ENCODE data around the gene LTO1. TPM values are rescaled to one million over a fixed set of nuclear protein-coding genes. Genes with fewer than 3 reads are reported as not detected.

LTO1 gene
- total and polyA plus RNA-seq, 2 of the 13 experiments (the other 11 are each of a cell fraction or from before 2014, with no cell fraction given), result 11.8 to 15.0 TPM

- TF ChIP-seq ZBED4 (CRISPR knock-in tag; IDR thresholded peaks at IDR 0.05; ENCODE audit: borderline replicate concordance) (peak; percentile 85; the same call in 1 of the 2 replicates), MXD3 (CRISPR knock-in tag; IDR thresholded peaks at IDR 0.05) (no peak), PRDM4 (CRISPR knock-in tag; IDR thresholded peaks at IDR 0.05; ENCODE audit: borderline replicate concordance) (no peak), ZNF558 (CRISPR knock-in tag; IDR thresholded peaks at IDR 0.05; ENCODE audit: borderline replicate concordance) (no peak), HMGXB4 (CRISPR knock-in tag; IDR thresholded peaks at IDR 0.05; ENCODE audit: borderline replicate concordance in 1 of 2, low read depth in 1 of 2) (peak; percentile 62 to 73; a peak in 3 of 4 replicates), CSRNP1 (CRISPR knock-in tag; IDR thresholded peaks at IDR 0.05) (peak; percentile 79), NCOA1 (CRISPR knock-in tag; IDR thresholded peaks at IDR 0.05) (no peak), ZNF83 (CRISPR knock-in tag; IDR thresholded peaks at IDR 0.05; ENCODE audit: borderline replicate concordance) (no peak), LBX2 (CRISPR knock-in tag; IDR thresholded peaks at IDR 0.05; ENCODE audit: borderline replicate concordance) (no peak), NR2F2 (IDR thresholded peaks at IDR 0.05; ENCODE audit: borderline replicate concordance, low read depth) (no peak), REL (CRISPR knock-in tag; conservative IDR thresholded peaks at IDR 0.05) (peak; percentile 79; the same call in 1 of the 2 replicates), FUBP1 (CRISPR knock-in tag; IDR thresholded peaks at IDR 0.05; ENCODE audit: borderline replicate concordance) (no peak)
These were observed 17.1 kb downstream of the LTO1 start (continued) for GRCh38 chr11:69657911-69658625.

Data from HepG2 (cell line).